Measurements from ENCODE around the gene KRTAP4-5. TPM values are rescaled to one million over a fixed set of nuclear protein-coding genes. Genes with fewer than 3 reads are reported as not detected.
"Not testable (repeated sequence)": the region's sequence is repeated elsewhere in the genome, so short reads cannot be mapped to it uniquely, and the experiment has no call there.

The KRTAP4-5 gene
- total RNA-seq, 4 donors from 2014 or later, result not detected

GRCh38 chr17:41107941-41108450 is 41.6 kb downstream of the KRTAP4-5 start:
- in situ Hi-C loops (cut with MboI; ENCODE audit: low pct_ligation_motif_present in 1 of 4, low pct_unique_long_range_greater_than_20kb in 1 of 4, low sequenced_read_pairs in 3 of 4), result no loop called here
- H3K36me3 ChIP-seq, result no peaks in the 10 kb centered on the region
- no peak for TF ChIP-seq EP300 (IDR thresholded peaks at IDR 0.05; ENCODE audit: low read depth)
- TF ChIP-seq, protein P1, sequence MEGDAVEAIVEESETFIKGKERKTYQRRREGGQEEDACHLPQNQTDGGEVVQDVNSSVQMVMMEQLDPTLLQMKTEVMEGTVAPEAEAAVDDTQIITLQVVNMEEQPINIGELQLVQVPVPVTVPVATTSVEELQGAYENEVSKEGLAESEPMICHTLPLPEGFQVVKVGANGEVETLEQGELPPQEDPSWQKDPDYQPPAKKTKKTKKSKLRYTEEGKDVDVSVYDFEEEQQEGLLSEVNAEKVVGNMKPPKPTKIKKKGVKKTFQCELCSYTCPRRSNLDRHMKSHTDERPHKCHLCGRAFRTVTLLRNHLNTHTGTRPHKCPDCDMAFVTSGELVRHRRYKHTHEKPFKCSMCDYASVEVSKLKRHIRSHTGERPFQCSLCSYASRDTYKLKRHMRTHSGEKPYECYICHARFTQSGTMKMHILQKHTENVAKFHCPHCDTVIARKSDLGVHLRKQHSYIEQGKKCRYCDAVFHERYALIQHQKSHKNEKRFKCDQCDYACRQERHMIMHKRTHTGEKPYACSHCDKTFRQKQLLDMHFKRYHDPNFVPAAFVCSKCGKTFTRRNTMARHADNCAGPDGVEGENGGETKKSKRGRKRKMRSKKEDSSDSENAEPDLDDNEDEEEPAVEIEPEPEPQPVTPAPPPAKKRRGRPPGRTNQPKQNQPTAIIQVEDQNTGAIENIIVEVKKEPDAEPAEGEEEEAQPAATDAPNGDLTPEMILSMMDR (IDR thresholded peaks at IDR 0.05), result no peak
- TF ChIP-seq POLR2A (IDR thresholded peaks at IDR 0.05), result no peak

GRCh38 chr17:41105347-41105746 is 44.3 kb downstream of the KRTAP4-5 start, which contains the start of gene KRTAP4-9:
TSS of gene KRTAP4-9 (plus strand) at chr17:41105389. CDS start at chr17:41105389, 0 bp downstream.
- H3K36me3 ChIP-seq; H3K4me3 ChIP-seq; H3K27me3 ChIP-seq; intact Hi-C loops (cut with DNase I; ENCODE audit: low total_unique reads); H3K9me3 ChIP-seq; in situ Hi-C loops (cut with MboI; ENCODE audit: low pct_ligation_motif_present in 1 of 4, low pct_unique_long_range_greater_than_20kb in 1 of 4, low sequenced_read_pairs in 3 of 4); DNase-seq; H3K4me1 ChIP-seq; H3K27ac ChIP-seq: not testable (repeated sequence)
- 68% methylated on average over 7 of the region's 10 CpGs; no CpG with 5 or more reads in 1 of the 2 donors for WGBS, 2 donors (ENCODE audit: low coverage in 1 of 2)

More at GRCh38 chr17:41107941-41108450, 41.6 kb downstream of the KRTAP4-5 start:
- H3K4me3 ChIP-seq, result no peak overlapping the region
- no peak for DNase-seq
- H3K27ac ChIP-seq, result no peak overlapping the region
- intact Hi-C loops (cut with DNase I; ENCODE audit: low total_unique reads), result no loop called here
- H3K4me1 ChIP-seq, result no peaks in the 10 kb centered on the region
- no peaks in the 10 kb centered on the region for H3K27me3 ChIP-seq
- 59% methylated on average over 1 of the region's 1 CpG; no CpG with 5 or more reads in 1 of the 2 donors for WGBS, 2 donors (ENCODE audit: low coverage in 1 of 2)
- H3K9me3 ChIP-seq, result no peaks in the 10 kb centered on the region

- in situ Hi-C loops (cut with MboI; ENCODE audit: low pct_ligation_motif_present in 1 of 4, low pct_unique_long_range_greater_than_20kb in 1 of 4, low sequenced_read_pairs in 3 of 4); intact Hi-C loops (cut with DNase I; ENCODE audit: low total_unique reads): not testable (repeated sequence)
- 72% methylated on average over 2 of the region's 2 CpGs; no CpG with 5 or more reads in 1 of the 2 donors for WGBS, 2 donors (ENCODE audit: low coverage in 1 of 2)
These were observed 45.1 kb downstream of the KRTAP4-5 start for GRCh38 chr17:41104386-41105038.

DNA sequence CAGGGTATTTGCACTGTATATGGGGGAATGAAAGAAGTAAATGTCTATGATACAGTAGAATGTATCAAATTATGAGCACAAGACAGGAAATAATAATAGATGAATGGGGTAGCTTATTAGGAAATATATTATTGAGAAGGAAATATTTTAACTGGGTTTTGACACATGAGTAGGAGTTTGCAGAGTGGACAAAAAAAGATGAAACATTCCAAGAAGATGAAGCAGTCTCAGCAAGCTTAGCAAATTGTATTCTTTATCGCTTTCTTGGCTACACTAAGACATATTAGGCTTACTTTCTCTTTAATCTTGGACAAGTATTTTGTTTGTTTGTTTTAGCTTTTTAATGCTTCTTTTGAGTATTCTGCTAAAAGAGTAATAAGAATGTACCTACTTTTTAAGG is 45.7 kb downstream of the KRTAP4-5 start:
- WGBS, 2 donors (ENCODE audit: low coverage in 1 of 2), result 92 to 100% methylated on average over 1 of the region's 1 CpG
- intact Hi-C loops (cut with DNase I; ENCODE audit: low total_unique reads) (no loop called here), in situ Hi-C loops (cut with MboI; ENCODE audit: low pct_ligation_motif_present in 1 of 4, low pct_unique_long_range_greater_than_20kb in 1 of 4, low sequenced_read_pairs in 3 of 4) (no loop called here)
- no peaks in the 10 kb centered on the region for H3K36me3 ChIP-seq
- H3K4me1 ChIP-seq, result no peaks in the 10 kb centered on the region
- no peak overlapping the region for H3K4me3 ChIP-seq
- H3K27ac ChIP-seq, result no peak overlapping the region
- no peaks in the 10 kb centered on the region for H3K27me3 ChIP-seq
- TF ChIP-seq POLR2AphosphoS5 (IDR thresholded peaks at IDR 0.05), result no peak
- TF ChIP-seq POLR2A (IDR thresholded peaks at IDR 0.05), result no peak
- TF ChIP-seq EP300 (IDR thresholded peaks at IDR 0.05; ENCODE audit: low read depth), result no peak
- TF ChIP-seq, protein P1 (IDR thresholded peaks at IDR 0.05), result no peak
- H3K9me3 ChIP-seq, result no peaks in the 10 kb centered on the region
- no peak for DNase-seq

More at GRCh38 chr17:41104386-41105038, 45.1 kb downstream of the KRTAP4-5 start:
- H3K36me3 ChIP-seq, H3K4me1 ChIP-seq, H3K27ac ChIP-seq, H3K27me3 ChIP-seq, H3K9me3 ChIP-seq, H3K4me3 ChIP-seq, DNase-seq: not testable (repeated sequence)

GRCh38 chr17:41101586-41102259 is 47.9 kb downstream of the KRTAP4-5 start, which contains the start of gene KRTAP4-16:
TSS of gene KRTAP4-16 (minus strand) at chr17:41102209. CDS start at chr17:41102209, 0 bp downstream.
- no peaks in the 10 kb centered on the region for H3K36me3 ChIP-seq
- no peak for DNase-seq
- intact Hi-C loops (cut with DNase I; ENCODE audit: low total_unique reads), result no loop called here
- no peak within 1 kb of the TSS for H3K27ac ChIP-seq
- 52 to 63% methylated on average over 4 to 10 of the region's 10 CpGs for whole genome bisulfite sequencing, 2 donors (ENCODE audit: low coverage in 1 of 2)
- TF ChIP-seq, protein P1 (IDR thresholded peaks at IDR 0.05), result no peak
- TF ChIP-seq POLR2A (IDR thresholded peaks at IDR 0.05) (no peak), POLR2AphosphoS5 (IDR thresholded peaks at IDR 0.05) (no peak), EP300 (IDR thresholded peaks at IDR 0.05; ENCODE audit: low read depth) (no peak)
- no peaks in the 10 kb centered on the region for H3K27me3 ChIP-seq
- H3K4me1 ChIP-seq, result no peaks in the 10 kb centered on the region
- H3K9me3 ChIP-seq, result no peaks in the 10 kb centered on the region
- H3K4me3 ChIP-seq, result no peak within 1 kb of the TSS
- in situ Hi-C loops (cut with MboI; ENCODE audit: low pct_ligation_motif_present in 1 of 4, low pct_unique_long_range_greater_than_20kb in 1 of 4, low sequenced_read_pairs in 3 of 4), result no loop called here

DNA sequence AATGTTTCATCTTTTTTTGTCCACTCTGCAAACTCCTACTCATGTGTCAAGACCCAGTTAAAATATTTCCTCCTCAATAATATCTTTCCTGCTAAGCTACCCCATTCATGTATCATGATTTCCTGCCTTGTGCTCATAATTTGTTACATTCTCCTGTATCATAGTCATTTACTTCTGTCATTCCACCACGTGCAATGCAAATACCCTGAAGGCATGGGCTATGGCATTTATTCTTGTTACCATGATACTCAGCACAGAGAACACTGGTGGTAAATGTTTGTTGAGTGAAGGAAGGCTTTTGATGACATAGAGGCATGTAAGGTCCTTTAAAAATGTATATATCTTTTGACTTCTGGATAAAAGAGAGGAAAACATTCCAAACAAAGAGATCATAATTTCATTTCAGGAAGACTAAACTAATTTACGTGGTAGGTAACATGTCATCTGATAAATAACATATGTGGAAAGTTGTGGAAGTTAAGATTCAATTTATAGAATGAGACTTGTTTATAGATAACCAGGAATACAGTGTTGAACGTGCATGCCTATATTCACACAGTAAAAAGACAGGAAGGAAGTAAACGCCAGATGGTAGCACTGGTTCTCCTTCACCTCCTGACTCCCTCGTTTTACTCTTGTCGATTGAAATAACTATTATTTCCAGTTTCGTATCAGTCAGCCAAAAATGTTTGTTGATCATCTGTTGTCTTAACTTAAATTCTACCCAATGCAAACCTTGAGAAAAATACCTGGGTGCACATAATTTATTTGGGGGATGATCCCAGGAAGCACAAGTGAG is 49.7 kb downstream of the KRTAP4-5 start:
- in situ Hi-C loops (cut with MboI; ENCODE audit: low pct_ligation_motif_present in 1 of 4, low pct_unique_long_range_greater_than_20kb in 1 of 4, low sequenced_read_pairs in 3 of 4); H3K27me3 ChIP-seq; H3K4me3 ChIP-seq; DNase-seq; H3K4me1 ChIP-seq; H3K36me3 ChIP-seq; H3K27ac ChIP-seq; intact Hi-C loops (cut with DNase I; ENCODE audit: low total_unique reads); H3K9me3 ChIP-seq: not testable (repeated sequence)
- 52 to 71% methylated on average over 7 of the region's 7 CpGs for WGBS, 2 donors (ENCODE audit: low coverage in 1 of 2)
